HepG2 (cell line): Measurements from ENCODE around the gene PEX7. TPM values are rescaled to one million over a fixed set of nuclear protein-coding genes. Genes with fewer than 3 reads are reported as not detected.

Experiments used
- ATAC-seq: fragments of 200-7000 bp; cut with Tn5 transposase; 3 replicates; pipeline ENCODE4 v1.9.1; 2020; ENCODE audit warnings: mild to moderate bottlenecking, moderate library complexity
- BruUV-seq: library from RNA; stranded (reverse); fragments of 400-500 nt; replicated peaks from 2 replicates; lab custom pipeline; 2021; lab: Mats Ljungman, UMichigan
- CTCF ChIA-PET: fragments of 300-600 bp; formaldehyde crosslinking; extraction: SDS; loops from one replicate; lab custom pipeline; 2021; ENCODE audit warnings: low total read pairs, inconsistent platforms, low intra/inter-chr PET ratio; lab: Yijun Ruan, JAX
- POLR2A ChIA-PET: fragments of 350-600 bp; sonication (Branson Sonifier 250); formaldehyde crosslinking; loops from one replicate; lab custom pipeline; 2020; ENCODE audit warnings: antibody characterized with exemption, inconsistent platforms; lab: Yijun Ruan, JAX
- DNase-seq: peaks from one replicate; pipeline ENCODE4 v3.0.0-alpha.2; 2015; ENCODE audit warnings: low spot score
- FAIRE-seq: peaks from 3 replicates; lab custom pipeline; 2011; peaks lifted over from hg19 to GRCh38; lab: Jason Lieb, UNC
- H2AFZ ChIP-seq: one replicate; pipeline ENCODE4 v1.6.1; 2011; ENCODE audit warnings: low read length, inconsistent platforms
- H3K27ac ChIP-seq: fragments of 300-600 bp; 3 replicates; pipeline ENCODE4 v1.8.0; 2011; ENCODE audit warnings: mixed run types, mild to moderate bottlenecking, mixed read lengths, low read length, inconsistent platforms; ENCODE audit not compliant: insufficient read depth; ENCODE audit errors: extremely low read length
- H3K27me3 ChIP-seq, 2 experiments: fragments of 200-600 bp in 1 of 2; 2 replicates in 1 of 2; 3 replicates in 1 of 2; pipeline versions ENCODE4 v1.6.0 to v1.8.0; 2011; ENCODE audit warnings: low read length in 2 of 2, mild to moderate bottlenecking in 2 of 2, moderate library complexity in 2 of 2, inconsistent platforms in 1 of 2; ENCODE audit not compliant: insufficient read depth in 2 of 2, control insufficient read depth in 1 of 2
- H3K36me3 ChIP-seq, 2 experiments: fragments of 200-600 bp in 1 of 2; replicated peaks in 1 of 2; 2 replicates in 1 of 2; 3 replicates in 1 of 2; pipeline versions ENCODE4 v1.5.1 to v1.8.0; 2011; ENCODE audit warnings: low read length in 2 of 2, inconsistent platforms in 1 of 2; ENCODE audit not compliant: insufficient read depth in 2 of 2, control insufficient read depth in 1 of 2
- H3K4me1 ChIP-seq: 2 replicates; pipeline ENCODE4 v1.5.1; 2012; ENCODE audit warnings: low read length, inconsistent platforms; ENCODE audit not compliant: insufficient read depth
- H3K4me2 ChIP-seq: 2 replicates; pipeline ENCODE4 v1.6.0; 2011; ENCODE audit warnings: low read depth, low read length, inconsistent platforms
- H3K4me3 ChIP-seq, 3 experiments: fragments of 200-600 bp in 1 of 3; sonication (generic), shearing (Covaris generic) in 1 of 3; replicated peaks in 1 of 3; 2 replicates each; pipeline ENCODE4 v1.5.1; 2011 to 2016; ENCODE audit warnings: low read length in 3 of 3, inconsistent platforms in 2 of 3, low read depth in 2 of 3, mild to moderate bottlenecking in 2 of 3, control low read depth in 1 of 3, mixed read lengths in 1 of 3; ENCODE audit not compliant: insufficient read depth in 1 of 3
- H3K79me2 ChIP-seq: one replicate; pipeline ENCODE4 v1.6.1; 2011; ENCODE audit warnings: low read length, inconsistent platforms; ENCODE audit not compliant: insufficient read depth
- H3K9ac ChIP-seq: 2 replicates; pipeline ENCODE4 v1.6.0; 2011; ENCODE audit warnings: mild to moderate bottlenecking, low read depth, low read length, inconsistent platforms; ENCODE audit not compliant: insufficient read depth
- H3K9me3 ChIP-seq: 2 replicates; pipeline ENCODE4 v1.5.1; 2012; ENCODE audit warnings: mild to moderate bottlenecking, low read length
- H4K20me1 ChIP-seq: 2 replicates; pipeline ENCODE4 v1.6.0; 2011; ENCODE audit warnings: inconsistent platforms, mild to moderate bottlenecking, low read length, moderate library complexity; ENCODE audit not compliant: insufficient read depth
- AHR ChIP-seq: IDR thresholded peaks from 2 replicates; pipeline ENCODE4 v1.6.1; 2018; ENCODE audit warnings: missing genetic modification reagents, missing compliant biosample characterization
- DNMT3B ChIP-seq: conservative IDR thresholded peaks from 2 replicates; pipeline ENCODE4 v1.6.1; 2016; ENCODE audit warnings: missing biosample characterization, control low read depth
- EP300 ChIP-seq, 3 experiments: sonication (generic) in 1 of 3; formaldehyde crosslinking in 1 of 3; IDR thresholded peaks; 2 replicates each; pipeline versions ENCODE4 v1.5.1 to v1.6.1; 2011 to 2020; ENCODE audit warnings: low read depth in 2 of 3, low read length in 2 of 3, borderline replicate concordance in 1 of 3, improper control_type of control experiment in 1 of 3, mild to moderate bottlenecking in 1 of 3, missing genetic modification reagents in 1 of 3, moderate library complexity in 1 of 3
- RELA ChIP-seq: sonication (generic); formaldehyde crosslinking; IDR thresholded peaks from 2 replicates; pipeline ENCODE4 v1.4.0; 2020; ENCODE audit warnings: missing genetic modification reagents
- ZFP91 ChIP-seq: sonication (generic); formaldehyde crosslinking; IDR thresholded peaks from 2 replicates; pipeline ENCODE4 v1.9.0; 2022; ENCODE audit warnings: missing genetic modification reagents, mild to moderate bottlenecking, borderline replicate concordance
- ZNF225 ChIP-seq: sonication (generic); formaldehyde crosslinking; IDR thresholded peaks from 2 replicates; pipeline ENCODE4 v1.4.0; 2020; ENCODE audit warnings: mild to moderate bottlenecking, missing genetic modification reagents
- WGBS: methylation state at CpG from one replicate; pipeline ENCODE4 v1.1.6; 2017; ENCODE audit warnings: low lambda C conversion rate; 5-methylcytosine and 5-hydroxymethylcytosine counted together
- in situ Hi-C: cut with HindIII; loops from 2 replicates; pipeline ENCODE4 v1.10.0; 2017; ENCODE audit warnings: low pct_unique_long_range_greater_than_20kb; ENCODE audit not compliant: extremely low pct_ligation_motif_present
- intact Hi-C: fragments of 100-400 bp; cut with micrococcal nuclease; formaldehyde crosslinking; loops from one replicate; pipeline ENCODE4 v1.10.0; 2022; ENCODE audit not compliant: unreplicated experiment
- polyA plus RNA-seq, 8 experiments: library from polyadenylated mRNA; depleted of rRNA in 3 of 8; stranded (reverse) in 7 of 8; unstranded in 1 of 8; fragments of >200 nt; fragmentation: Illumina TruSeq in 4 of 8; extraction: Trizol in 4 of 8; gene quantifications; 2 replicates each; pipeline versions ENCODE4 v1.2.1 to v1.2.3, GENCODE V29; 2011 to 2016; ENCODE audit warnings: low read depth in 4 of 8, missing spikeins in 1 of 8, mixed read lengths in 1 of 8; ENCODE audit not compliant: insufficient read depth in 1 of 8
- total RNA-seq, 5 experiments: library from RNA; depleted of rRNA; stranded (reverse); fragments of >200 nt; fragmentation: Illumina TruSeq; extraction: Trizol; gene quantifications; 2 replicates each; pipeline ENCODE4 v1.2.3, GENCODE V29; 2016; ENCODE audit warnings: low read depth in 1 of 5
- TF ChIP-seq, protein P1 (sequence below): fragments of 450-650 bp; IDR thresholded peaks from 2 replicates; pipeline ENCODE4 v1.6.1; 2017; ENCODE audit warnings: mild to moderate bottlenecking
- TF ChIP-seq, protein P2 (sequence below): sonication (generic); formaldehyde crosslinking; IDR thresholded peaks from 2 replicates; pipeline ENCODE4 v1.4.0; 2020; ENCODE audit warnings: mild to moderate bottlenecking, missing genetic modification reagents

The PEX7 gene
- total and polyA plus RNA-seq, 2 of the 13 experiments (the other 11 are each of a cell fraction or from before 2014, with no cell fraction given), result 0.04 to 0.53 TPM

DNA sequence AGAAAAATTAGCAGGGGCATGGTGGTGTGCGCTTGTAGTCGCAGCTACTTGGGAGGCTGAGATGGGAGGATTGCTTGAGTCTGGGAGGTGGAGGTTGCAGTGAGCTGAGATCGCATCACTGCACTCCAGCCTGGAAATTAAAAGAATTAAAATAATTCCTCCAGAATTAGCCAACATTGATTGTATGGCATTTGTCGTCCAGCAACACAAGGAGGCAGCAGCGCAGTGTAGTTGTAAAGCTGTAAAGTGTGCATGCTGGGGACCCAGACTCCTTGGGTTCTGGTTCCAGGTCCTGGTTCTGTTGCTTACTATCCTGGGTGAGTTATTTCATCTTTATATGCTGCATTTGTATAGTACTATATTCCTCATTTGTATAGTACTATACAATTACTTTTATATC, 41.4 kb downstream of the PEX7 start:
- H4K20me1 ChIP-seq, result no peaks in the 10 kb centered on the region
- FAIRE-seq, result no peak
- intact Hi-C loops, result no loop called here
- TF ChIP-seq ZNF225 (CRISPR knock-in tag) (no peak), EP300 (IDR thresholded peaks at IDR 0.05; ENCODE audit: low read depth in 2 of 2, low read length in 2 of 2) (no peak), EP300 (CRISPR knock-in tag; IDR thresholded peaks at IDR 0.05; ENCODE audit: borderline replicate concordance) (no peak), DNMT3B (no peak), RELA (CRISPR knock-in tag) (no peak), AHR (no peak)
- TF ChIP-seq, all 625 proteins: peak for 0
- no TSS peak for BruUV-seq
- no peaks in the 10 kb centered on the region for H3K27me3 ChIP-seq
- H3K79me2 ChIP-seq, result no peaks in the 10 kb centered on the region
- no peaks in the 10 kb centered on the region for H3K36me3 ChIP-seq
- H3K4me1 ChIP-seq, result no peaks in the 10 kb centered on the region
- 81% methylated on average over 5 of the region's 5 CpGs for WGBS
- no peak overlapping the region for H3K4me3 ChIP-seq
- POLR2A ChIA-PET, result no interaction called here
- no peak overlapping the region for H2AFZ ChIP-seq
- in situ Hi-C loops, result no loop called here
- no peak for ATAC-seq
- no peak overlapping the region for H3K9ac ChIP-seq
- no peak overlapping the region for H3K27ac ChIP-seq
- no peaks in the 10 kb centered on the region for H3K9me3 ChIP-seq
- no peak overlapping the region for H3K4me2 ChIP-seq
- CTCF ChIA-PET, result no interaction called here
- no peak for DNase-seq

GRCh38 chr6:136864676-136865075, 42.3 kb downstream of the PEX7 start:
- no peak overlapping the region for H3K4me2 ChIP-seq
- no peak overlapping the region for H2AFZ ChIP-seq
- H3K27me3 ChIP-seq, result no peaks in the 10 kb centered on the region
- ChIA-PET CTCF (no interaction called here), POLR2A (no interaction called here)
- in situ Hi-C loops (no loop called here), intact Hi-C loops (no loop called here)
- no peak overlapping the region for H3K9ac ChIP-seq
- no peaks in the 10 kb centered on the region for H3K9me3 ChIP-seq
- H3K27ac ChIP-seq, result no peak overlapping the region
- BruUV-seq, result no TSS peak
- no peaks in the 10 kb centered on the region for H3K36me3 ChIP-seq
- H3K79me2 ChIP-seq, result no peaks in the 10 kb centered on the region
- H4K20me1 ChIP-seq, result no peaks in the 10 kb centered on the region
- H3K4me3 ChIP-seq, result no peak overlapping the region
- DNase-seq, result no peak
- TF ChIP-seq, protein P1, sequence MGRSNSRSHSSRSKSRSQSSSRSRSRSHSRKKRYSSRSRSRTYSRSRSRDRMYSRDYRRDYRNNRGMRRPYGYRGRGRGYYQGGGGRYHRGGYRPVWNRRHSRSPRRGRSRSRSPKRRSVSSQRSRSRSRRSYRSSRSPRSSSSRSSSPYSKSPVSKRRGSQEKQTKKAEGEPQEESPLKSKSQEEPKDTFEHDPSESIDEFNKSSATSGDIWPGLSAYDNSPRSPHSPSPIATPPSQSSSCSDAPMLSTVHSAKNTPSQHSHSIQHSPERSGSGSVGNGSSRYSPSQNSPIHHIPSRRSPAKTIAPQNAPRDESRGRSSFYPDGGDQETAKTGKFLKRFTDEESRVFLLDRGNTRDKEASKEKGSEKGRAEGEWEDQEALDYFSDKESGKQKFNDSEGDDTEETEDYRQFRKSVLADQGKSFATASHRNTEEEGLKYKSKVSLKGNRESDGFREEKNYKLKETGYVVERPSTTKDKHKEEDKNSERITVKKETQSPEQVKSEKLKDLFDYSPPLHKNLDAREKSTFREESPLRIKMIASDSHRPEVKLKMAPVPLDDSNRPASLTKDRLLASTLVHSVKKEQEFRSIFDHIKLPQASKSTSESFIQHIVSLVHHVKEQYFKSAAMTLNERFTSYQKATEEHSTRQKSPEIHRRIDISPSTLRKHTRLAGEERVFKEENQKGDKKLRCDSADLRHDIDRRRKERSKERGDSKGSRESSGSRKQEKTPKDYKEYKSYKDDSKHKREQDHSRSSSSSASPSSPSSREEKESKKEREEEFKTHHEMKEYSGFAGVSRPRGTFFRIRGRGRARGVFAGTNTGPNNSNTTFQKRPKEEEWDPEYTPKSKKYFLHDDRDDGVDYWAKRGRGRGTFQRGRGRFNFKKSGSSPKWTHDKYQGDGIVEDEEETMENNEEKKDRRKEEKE, result no peak
- no peak for TF ChIP-seq ZFP91 (CRISPR knock-in tag)
- TF ChIP-seq, protein P2, sequence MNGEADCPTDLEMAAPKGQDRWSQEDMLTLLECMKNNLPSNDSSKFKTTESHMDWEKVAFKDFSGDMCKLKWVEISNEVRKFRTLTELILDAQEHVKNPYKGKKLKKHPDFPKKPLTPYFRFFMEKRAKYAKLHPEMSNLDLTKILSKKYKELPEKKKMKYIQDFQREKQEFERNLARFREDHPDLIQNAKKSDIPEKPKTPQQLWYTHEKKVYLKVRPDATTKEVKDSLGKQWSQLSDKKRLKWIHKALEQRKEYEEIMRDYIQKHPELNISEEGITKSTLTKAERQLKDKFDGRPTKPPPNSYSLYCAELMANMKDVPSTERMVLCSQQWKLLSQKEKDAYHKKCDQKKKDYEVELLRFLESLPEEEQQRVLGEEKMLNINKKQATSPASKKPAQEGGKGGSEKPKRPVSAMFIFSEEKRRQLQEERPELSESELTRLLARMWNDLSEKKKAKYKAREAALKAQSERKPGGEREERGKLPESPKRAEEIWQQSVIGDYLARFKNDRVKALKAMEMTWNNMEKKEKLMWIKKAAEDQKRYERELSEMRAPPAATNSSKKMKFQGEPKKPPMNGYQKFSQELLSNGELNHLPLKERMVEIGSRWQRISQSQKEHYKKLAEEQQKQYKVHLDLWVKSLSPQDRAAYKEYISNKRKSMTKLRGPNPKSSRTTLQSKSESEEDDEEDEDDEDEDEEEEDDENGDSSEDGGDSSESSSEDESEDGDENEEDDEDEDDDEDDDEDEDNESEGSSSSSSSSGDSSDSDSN (CRISPR knock-in tag), result no peak
- TF ChIP-seq, all 625 proteins: peak for 0
- 37% methylated on average over 4 of the region's 4 CpGs for WGBS
- ATAC-seq (no peak), FAIRE-seq (no peak)
- H3K4me1 ChIP-seq, result no peaks in the 10 kb centered on the region
